GM19035 (cell line): ENCODE results near the gene SLC7A6OS.

Experiments used
- ATAC-seq: cut with Tn5 transposase; IDR thresholded peaks from one replicate; pipeline ENCODE4 v1.9.1; 2021; ENCODE audit not compliant: unreplicated experiment

Gene SLC7A6OS

GRCh38 chr16:68257906-68258800, 52.6 kb downstream of the SLC7A6OS start:
- no peak for ATAC-seq

DNA sequence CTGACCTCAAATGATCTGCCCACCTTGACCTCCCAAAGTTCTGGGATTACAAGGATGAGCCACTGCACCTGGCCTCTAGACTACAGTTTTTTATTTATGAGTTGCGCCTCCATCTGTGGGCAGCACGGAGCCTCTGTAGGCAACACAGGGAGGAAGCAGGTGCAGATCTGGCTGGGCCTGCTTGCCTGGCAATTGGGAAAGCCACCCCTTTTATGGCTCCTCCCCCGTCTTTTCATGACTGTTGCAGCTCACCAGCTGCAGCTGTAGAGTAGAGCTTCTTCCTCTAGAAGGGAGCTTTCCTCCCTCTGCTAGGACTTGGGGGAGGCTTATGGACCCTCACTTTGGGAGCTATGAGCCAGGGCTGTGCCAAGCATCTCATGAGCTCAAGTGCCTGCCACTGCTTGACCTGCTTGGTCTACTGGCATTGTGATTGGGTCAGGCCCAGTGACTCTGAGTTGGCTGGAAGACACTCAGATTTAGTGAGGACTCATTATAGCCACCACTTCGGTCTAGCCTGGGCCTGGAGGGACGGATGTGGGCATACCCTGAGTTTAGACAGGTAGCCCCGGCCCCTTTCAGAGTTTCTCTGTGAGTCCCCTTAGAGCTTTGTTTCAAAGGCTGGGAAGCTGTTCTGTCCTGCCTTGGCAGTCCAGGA, 53.4 kb downstream of the SLC7A6OS start:
- ATAC-seq = no peak

- ATAC-seq = no peak
These were observed 55.0 kb downstream of the SLC7A6OS start for GRCh38 chr16:68255712-68256111.

DNA sequence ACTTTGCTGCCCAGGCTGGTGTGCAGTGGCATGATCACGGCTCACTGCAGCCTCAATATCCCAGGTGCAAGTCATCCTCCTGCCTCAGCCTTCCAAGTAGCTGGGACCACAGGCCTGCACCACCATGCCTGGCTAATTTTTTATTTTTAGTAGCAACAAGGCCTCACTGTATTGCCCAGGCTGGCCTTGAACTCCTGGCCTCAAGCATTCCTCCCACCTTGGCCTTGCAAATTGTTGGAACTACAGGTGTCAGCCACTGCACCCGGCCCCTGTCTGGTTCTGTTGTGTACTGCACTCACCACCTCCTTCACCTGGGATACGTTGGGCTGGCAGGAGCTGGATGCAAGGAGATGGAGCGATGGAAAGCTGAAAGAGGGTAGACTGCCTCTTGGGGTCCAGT, 57.0 kb downstream of the SLC7A6OS start:
- ATAC-seq = no peak

DNA sequence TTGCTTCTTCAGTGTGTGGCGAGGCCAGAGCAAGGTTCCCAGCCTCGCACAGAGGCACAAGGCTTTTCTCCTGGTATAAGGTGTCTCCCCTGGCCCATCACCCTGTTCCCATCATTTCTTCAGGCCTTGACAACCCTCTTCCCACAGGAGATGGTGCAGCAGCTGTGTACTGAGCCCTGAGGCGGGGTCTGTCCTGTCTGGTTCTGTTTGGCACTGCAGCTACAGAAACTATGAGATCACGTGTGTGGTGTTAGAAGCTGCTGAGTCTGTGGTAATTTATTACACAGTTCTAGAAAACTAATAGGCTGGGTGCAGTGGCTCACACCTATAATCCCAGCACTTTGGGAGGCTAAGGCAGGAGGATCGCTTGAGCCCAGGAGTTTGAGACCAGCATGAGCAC, 58.4 kb downstream of the SLC7A6OS start:
- no peak for ATAC-seq

- no peak for ATAC-seq
These were observed 58.9 kb downstream of the SLC7A6OS start for GRCh38 chr16:68251832-68252231.

GRCh38 chr16:68250951-68251350, 59.8 kb downstream of the SLC7A6OS start:
- ATAC-seq = no peak

DNA sequence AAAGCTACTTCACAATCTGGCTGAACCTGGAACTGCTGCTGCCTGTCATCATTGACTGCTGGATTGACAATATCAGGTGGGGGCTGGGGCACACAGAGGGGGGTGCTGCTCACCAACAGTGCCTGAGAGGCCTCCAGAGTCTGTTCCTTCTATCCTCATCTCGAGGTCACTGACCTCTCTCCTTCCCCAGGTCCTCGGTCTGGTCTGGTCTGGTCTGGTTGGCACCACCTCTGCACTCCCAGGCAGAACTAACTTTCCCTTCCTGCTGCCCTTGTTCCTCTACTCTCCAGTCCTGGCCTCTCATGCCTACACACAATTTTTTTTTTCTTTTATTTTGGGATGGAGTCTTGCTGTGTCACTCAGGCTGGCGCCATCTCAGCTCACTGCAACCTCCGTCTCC, 61.4 kb downstream of the SLC7A6OS start:
- ATAC-seq = no peak
